Stimulated activated effector memory CD8-positive, alpha-beta T cell treated with anti-CD3 and anti-CD28 coated beads, Interleukin-12 subunit alpha, Interleukin-12 subunit beta, amount 100 ng/mL, for 72 hours (primary cell): ENCODE measurements around the gene KCNA2.

Source experiments
- ATAC-seq: fragments of 150-1000 bp; cut with Tn5 transposase; 2 replicates; pipeline ENCODE4 v1.10.0; 2021
- DNase-seq, 2 donors: peaks; one replicate each; pipeline ENCODE4 v3.0.0; 2021 to 2022; ENCODE audit warnings: low spot score in 2 of 2
- H3K27ac Mint-ChIP-seq: one replicate; pipeline ENCODE4 v1.8.0; 2022; ENCODE audit warnings: mild to moderate bottlenecking, mixed read lengths
- H3K36me3 Mint-ChIP-seq: one replicate; pipeline ENCODE4 v1.8.0; 2022; ENCODE audit warnings: mild to moderate bottlenecking, mixed read lengths
- H3K4me1 Mint-ChIP-seq: one replicate; pipeline ENCODE4 v1.8.0; 2022; ENCODE audit warnings: mixed read lengths
- H3K4me3 Mint-ChIP-seq: one replicate; pipeline ENCODE4 v1.8.0; 2022; ENCODE audit warnings: mild to moderate bottlenecking, mixed read lengths
- H3K9me3 Mint-ChIP-seq: one replicate; pipeline ENCODE4 v1.8.0; 2022; ENCODE audit warnings: mixed read lengths

Gene KCNA2

DNA sequence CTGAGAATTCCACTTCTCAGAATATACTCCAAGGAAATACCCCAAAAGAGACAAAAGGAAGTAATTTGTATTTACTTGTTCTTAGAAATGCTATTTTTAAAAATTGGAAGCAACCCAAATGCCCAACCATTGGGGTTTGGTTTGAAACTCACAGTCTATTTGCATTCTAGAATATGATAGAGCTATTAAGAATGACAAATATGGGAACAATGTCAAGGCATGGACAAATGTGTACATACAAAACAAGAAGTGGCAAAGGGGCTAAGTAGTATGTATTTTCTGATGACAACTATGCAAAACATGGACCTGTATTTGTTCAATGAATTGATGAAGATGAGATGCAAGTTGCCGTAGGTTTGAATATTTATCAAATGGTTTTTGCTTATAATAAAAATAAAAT is 32.8 kb downstream of the KCNA2 start:
- Mint-ChIP-seq H3K4me3 (no peak overlapping the region), H3K4me1 (no peaks in the 10 kb centered on the region), H3K27ac (no peak overlapping the region), H3K9me3 (no peaks in the 10 kb centered on the region), H3K36me3 (no peaks in the 10 kb centered on the region)
- DNase-seq (no peak), ATAC-seq (no peak)

DNA sequence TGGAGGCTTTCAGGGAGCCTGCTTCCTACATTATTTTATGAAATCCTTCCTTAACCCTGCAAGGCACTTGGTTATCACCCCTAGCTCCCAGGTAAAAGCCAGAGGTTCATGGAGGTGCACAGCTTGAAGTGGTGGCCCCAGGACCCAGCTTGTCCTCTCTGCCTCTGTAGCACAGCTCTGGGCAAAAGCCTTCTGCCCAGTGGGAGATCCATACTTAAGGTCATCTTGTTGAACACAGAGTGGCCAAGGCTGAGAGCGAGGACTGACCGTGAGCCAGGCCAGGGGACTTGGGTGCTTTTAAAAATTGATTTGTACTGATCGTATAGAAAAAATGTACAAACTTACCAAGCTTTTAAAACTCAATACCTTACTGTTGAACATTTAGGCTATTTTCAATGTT is 33.4 kb downstream of the KCNA2 start:
- Mint-ChIP-seq H3K4me1 (no peaks in the 10 kb centered on the region), H3K9me3 (no peaks in the 10 kb centered on the region), H3K4me3 (no peak overlapping the region), H3K27ac (no peak overlapping the region), H3K36me3 (no peaks in the 10 kb centered on the region)
- ATAC-seq (no peak), DNase-seq (no peak)

DNA sequence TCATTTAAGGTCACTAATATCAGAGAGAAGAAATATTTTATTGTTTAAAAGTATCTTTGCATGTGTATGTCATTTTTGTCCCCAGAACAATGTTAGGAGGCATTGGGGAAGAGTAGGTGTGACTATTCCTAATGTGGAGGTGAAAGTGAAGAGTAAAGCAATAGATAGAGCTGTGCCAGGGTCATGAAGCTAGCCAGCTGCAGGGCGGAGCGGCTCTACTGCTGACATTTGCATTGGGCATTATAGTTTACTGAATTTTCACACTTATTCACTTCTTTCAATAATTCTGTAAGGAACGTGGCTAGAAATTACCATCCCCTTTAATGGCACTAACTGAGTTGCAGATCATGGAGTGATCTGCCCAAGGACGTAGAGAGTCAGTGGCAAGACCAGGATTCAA is 35.3 kb downstream of the KCNA2 start:
- H3K4me3 Mint-ChIP-seq = no peak overlapping the region

DNA sequence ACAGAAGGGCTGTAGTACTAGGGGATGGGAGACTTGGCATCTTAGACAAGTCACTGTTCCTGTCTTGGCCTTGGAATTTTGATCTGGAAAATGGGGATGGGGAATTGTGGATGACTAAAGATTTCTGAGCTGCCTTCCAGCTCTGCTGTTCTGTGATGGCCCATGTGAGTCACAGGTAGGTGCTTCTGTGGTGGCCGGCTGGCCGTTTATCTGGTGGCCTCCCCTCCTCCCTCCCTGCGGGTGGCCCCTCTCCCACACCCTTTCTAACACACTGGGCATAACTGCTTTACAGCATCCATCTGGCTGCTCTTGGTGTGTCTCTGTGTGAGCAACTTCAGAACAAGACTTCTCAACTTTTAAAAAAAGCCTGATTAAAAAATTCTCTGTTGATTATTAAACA is 35.9 kb downstream of the KCNA2 start:
- no peaks in the 10 kb centered on the region for H3K36me3 Mint-ChIP-seq
- H3K4me1 Mint-ChIP-seq = no peaks in the 10 kb centered on the region
- DNase-seq (no peak), ATAC-seq (no peak)
- H3K4me3 Mint-ChIP-seq = no peak overlapping the region
- no peaks in the 10 kb centered on the region for H3K9me3 Mint-ChIP-seq
- no peak overlapping the region for H3K27ac Mint-ChIP-seq

More for the DNA sequence above, 35.3 kb downstream of the KCNA2 start:
- DNase-seq (no peak), ATAC-seq (no peak)
- H3K4me1 Mint-ChIP-seq = no peaks in the 10 kb centered on the region
- H3K9me3 Mint-ChIP-seq = no peaks in the 10 kb centered on the region
- H3K27ac Mint-ChIP-seq = no peak overlapping the region
- no peaks in the 10 kb centered on the region for H3K36me3 Mint-ChIP-seq

DNA sequence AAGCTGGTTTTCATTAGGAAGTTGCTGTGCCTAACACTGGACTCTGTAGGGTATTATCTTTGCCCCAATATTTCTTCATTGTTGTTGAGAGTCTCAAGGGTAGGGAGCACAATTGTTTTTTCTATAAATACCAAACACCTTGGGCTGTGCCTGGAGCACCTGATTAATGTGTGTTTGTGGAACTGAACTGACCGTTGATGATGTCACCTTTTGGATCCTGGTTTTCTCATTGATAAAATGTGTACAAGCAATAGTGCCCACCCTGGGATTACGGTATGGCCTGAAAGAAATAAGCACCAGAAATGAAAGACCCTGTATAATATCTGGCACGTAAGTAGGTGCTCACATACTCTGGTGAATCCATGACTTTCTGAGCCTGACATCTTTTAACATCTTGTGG is 39.3 kb downstream of the KCNA2 start:
- H3K4me3 Mint-ChIP-seq = no peak overlapping the region
- no peak for DNase-seq
- H3K4me1 Mint-ChIP-seq = no peaks in the 10 kb centered on the region
- no peak for ATAC-seq
- no peaks in the 10 kb centered on the region for H3K36me3 Mint-ChIP-seq
- H3K27ac Mint-ChIP-seq = no peak overlapping the region
- H3K9me3 Mint-ChIP-seq = no peaks in the 10 kb centered on the region

DNA sequence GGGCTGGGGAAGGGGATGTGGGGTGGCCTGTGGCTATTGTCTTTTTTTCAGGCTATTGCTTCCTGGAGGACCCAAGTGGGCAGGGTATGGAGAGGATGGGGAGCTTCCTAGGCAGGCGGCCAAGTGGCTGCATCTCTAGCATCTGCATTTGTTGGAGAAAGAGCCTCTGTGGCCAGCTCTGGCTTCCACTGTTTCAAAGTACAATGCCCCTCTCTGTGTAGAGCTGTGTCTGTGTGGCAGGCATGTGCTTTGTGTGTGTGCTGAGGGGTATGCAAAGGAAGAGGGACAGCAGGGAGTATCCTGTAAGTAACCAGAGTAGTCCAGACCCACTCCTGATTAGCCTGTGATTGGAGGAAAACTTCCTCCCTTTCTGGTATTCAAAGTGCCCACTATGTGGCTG is 40.6 kb downstream of the KCNA2 start:
- no peak overlapping the region for H3K27ac Mint-ChIP-seq
- no peak overlapping the region for H3K4me3 Mint-ChIP-seq
- H3K9me3 Mint-ChIP-seq = no peaks in the 10 kb centered on the region
- ATAC-seq (no peak), DNase-seq (no peak)
- no peaks in the 10 kb centered on the region for H3K4me1 Mint-ChIP-seq
- H3K36me3 Mint-ChIP-seq = no peaks in the 10 kb centered on the region

DNA sequence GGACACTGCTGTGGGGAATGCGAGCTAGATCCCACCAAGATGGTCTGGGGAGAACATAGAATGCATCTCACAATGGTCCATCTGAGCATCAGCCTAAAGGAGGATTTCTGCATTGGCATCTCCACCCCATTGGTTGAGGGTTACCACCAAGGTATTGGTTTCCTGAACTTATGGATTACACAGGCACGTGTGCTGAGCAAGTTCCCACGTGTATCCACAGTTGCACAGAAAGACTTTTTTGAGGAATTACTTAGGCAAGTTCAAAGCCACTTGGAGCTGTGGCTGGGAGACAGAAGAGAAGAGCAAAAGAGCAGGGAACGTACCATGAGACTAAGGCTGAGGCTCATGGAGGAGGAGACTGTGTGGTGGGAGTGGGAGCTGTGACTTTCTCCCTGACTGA is 43.1 kb downstream of the KCNA2 start:
- no peaks in the 10 kb centered on the region for H3K36me3 Mint-ChIP-seq

DNA sequence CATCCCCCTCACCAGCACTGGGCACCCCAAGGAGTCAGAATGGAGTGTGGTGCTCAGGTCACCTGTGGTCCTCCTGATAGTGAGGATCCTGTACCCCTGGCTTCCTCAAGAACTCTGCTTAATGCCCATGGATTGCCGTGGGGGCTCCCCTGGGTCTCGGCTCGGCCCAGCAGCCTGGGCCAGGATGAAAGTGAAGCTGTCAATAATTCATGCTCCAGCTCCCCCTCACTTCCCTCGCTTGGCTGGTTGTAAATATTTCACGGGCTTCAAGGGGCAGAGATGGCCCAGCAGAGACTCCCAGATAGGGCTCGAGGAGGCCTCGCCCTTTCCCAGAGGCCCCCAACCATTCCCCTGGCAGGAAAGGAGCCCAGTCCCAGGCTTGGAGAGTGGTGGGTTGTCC is 44.6 kb downstream of the KCNA2 start:
- DNase-seq (no peak), ATAC-seq (no peak)
- no peak overlapping the region for H3K27ac Mint-ChIP-seq
- peaks cover 9% of the 10 kb centered on the region for H3K4me1 Mint-ChIP-seq
- H3K4me3 Mint-ChIP-seq = no peak overlapping the region
- no peaks in the 10 kb centered on the region for H3K9me3 Mint-ChIP-seq
- no peaks in the 10 kb centered on the region for H3K36me3 Mint-ChIP-seq

More for the DNA sequence above, 43.1 kb downstream of the KCNA2 start:
- Mint-ChIP-seq H3K27ac (no peak overlapping the region), H3K4me3 (no peak overlapping the region), H3K4me1 (peaks cover 9% of the 10 kb centered on the region), H3K9me3 (no peaks in the 10 kb centered on the region)
- ATAC-seq (no peak), DNase-seq (no peak)

DNA sequence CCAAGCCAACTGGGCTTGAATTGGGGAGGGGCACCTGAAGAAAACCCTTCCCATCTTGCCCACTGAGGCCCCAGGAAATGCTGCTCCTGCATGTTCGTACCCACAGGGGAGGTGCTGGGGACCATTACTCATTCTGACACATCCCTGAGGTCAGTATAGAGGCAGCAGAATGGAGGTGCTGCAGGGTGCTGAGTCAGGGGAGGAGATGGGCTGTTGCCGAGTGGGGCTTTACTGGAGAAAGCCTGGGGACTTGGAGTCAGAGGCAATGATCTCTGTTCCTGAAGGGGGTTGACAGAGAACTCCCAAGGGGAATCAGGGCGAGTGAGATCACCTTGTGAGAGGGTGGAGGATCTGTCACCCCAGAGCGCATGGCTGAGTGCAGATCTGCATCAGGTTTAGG is 47.0 kb downstream of the KCNA2 start:
- DNase-seq (no peak), ATAC-seq (peak; percentile 76)
- Mint-ChIP-seq H3K4me1 (peaks cover 9% of the 10 kb centered on the region), H3K36me3 (no peaks in the 10 kb centered on the region), H3K4me3 (no peak overlapping the region), H3K9me3 (no peaks in the 10 kb centered on the region), H3K27ac (no peak overlapping the region)

DNA sequence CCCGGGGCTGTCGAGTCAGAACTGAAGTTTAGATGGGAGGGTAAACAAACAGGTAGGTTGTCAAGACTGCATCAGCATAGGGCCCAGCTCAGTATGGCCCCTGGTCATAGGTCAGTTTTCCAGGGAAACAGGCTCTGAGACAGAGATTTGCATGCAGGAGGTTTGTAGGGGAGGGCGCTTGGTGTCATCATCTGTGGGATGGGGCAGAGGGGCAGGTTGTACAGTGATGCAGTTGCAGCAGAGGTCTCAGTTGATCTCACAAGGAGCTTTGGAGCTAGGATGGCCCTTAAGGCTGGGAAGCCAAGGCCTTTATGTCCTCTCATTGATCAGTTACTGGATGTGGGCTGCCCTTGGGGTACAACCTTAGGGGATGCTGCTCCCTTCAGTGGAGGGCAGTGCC is 48.7 kb downstream of the KCNA2 start:
- Mint-ChIP-seq H3K27ac (no peak overlapping the region), H3K36me3 (no peaks in the 10 kb centered on the region), H3K4me1 (peaks cover 9% of the 10 kb centered on the region), H3K9me3 (no peaks in the 10 kb centered on the region), H3K4me3 (no peak overlapping the region)
- ATAC-seq (no peak), DNase-seq (no peak)

DNA sequence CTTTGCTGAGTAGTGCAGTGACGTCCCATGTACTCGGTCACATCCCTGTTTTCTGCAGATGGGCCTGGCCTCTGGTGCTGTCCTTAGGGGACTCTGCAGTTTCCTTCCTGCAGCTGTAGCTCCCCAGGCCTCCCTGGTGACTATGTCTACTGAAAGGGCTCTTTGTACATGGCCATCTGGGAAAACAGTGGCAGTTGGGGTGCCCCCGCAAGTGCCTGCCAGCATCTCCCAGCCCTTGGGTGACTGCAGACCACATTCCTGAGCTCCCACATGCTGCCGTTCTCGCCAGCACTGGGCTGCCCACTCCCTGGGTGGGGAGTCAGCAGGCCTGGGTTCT is 49.7 kb downstream of the KCNA2 start:
- Mint-ChIP-seq H3K4me1 (peaks cover 9% of the 10 kb centered on the region), H3K36me3 (no peaks in the 10 kb centered on the region), H3K9me3 (no peaks in the 10 kb centered on the region), H3K27ac (no peak overlapping the region), H3K4me3 (no peak overlapping the region)
- DNase-seq (no peak), ATAC-seq (no peak)

DNA sequence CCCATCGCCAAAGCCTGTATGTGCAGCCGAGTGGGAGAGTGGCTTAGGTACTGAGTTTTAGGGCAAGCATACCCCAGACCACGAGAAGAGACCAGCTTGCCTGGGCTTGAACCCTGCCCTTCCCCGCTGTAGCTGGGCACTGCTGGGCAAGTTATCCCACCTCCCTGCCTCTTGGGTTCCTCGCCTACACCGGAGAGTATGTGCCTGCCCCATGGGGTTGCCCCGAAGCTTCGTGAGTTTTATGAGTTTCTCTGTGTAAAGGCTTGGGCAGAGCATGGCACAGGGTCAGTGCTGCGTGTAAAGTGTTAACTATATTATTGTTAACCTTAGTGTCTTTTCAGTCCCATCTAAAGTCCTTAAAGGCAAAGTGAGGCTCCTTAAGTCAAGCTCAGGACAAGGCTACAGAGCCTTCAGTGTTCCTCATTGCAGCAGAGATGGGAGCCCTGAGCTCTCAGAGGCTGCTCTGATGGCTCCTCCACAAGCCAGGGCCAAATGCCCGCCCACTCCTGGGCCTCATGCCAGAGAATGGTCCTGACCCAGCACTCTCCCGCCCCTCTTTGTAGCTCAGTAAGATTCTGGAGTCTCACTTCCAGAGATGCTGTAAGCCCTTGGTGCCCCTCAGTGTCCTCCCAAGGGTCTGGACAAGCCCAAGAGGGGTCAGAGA is 50.2 kb downstream of the KCNA2 start:
- peaks cover 9% of the 10 kb centered on the region for H3K4me1 Mint-ChIP-seq
- no peak overlapping the region for H3K27ac Mint-ChIP-seq
- H3K9me3 Mint-ChIP-seq = no peaks in the 10 kb centered on the region
- H3K36me3 Mint-ChIP-seq = no peaks in the 10 kb centered on the region
- H3K4me3 Mint-ChIP-seq = peak overlapping the region; percentile 17
- no peak for ATAC-seq
- DNase-seq = no peak

DNA sequence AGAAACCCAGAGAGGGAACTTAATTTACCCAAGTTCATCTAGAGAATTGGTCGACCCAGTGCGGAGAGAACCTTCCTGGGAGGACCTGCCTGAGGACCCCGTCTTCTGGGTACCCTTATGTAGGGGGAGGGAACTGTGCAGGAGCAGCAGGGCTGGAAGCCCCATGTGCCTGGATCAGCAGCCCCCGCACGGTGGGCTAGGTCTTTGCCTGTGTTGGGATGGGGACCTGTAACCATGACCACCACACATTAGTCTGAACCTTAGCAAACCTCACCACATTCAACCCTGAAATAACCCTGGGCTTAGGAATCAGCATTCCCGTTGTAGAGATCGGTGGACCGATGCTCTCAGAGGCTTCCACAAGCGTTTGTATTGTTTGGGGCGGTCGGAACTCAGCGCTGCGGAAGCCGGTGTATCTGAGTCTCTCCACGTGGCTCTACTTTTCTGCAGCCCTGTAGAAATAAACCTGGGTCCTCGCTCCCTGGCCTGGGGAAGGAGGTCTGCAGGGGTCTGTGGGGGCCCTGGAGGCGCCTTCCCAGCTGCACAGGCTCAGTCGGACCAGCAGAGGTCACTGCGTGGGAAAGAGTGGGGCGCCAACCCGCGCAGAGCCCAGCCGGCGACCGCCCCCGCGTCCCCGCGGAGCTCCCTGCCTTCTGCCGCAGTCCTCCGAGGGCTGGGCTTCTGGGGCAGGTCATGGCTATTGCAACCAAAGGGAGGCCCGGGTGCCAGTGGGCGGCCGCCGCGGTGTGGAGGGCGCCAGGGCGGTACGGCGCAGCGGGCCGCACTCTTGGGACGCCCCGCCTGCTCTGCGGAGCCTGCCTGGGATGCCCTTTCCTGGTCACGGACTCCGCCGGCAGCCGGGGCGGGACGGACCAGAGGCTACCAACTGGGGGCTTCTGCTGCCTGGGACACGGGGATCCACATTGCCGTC is 51.0 kb downstream of the KCNA2 start:
- DNase-seq (peak; percentile 50 to 78), ATAC-seq (peak; percentile 80)
- Mint-ChIP-seq H3K9me3 (no peaks in the 10 kb centered on the region), H3K27ac (no peak overlapping the region), H3K36me3 (no peaks in the 10 kb centered on the region), H3K4me1 (peaks cover 9% of the 10 kb centered on the region), H3K4me3 (peak overlapping the region; percentile 17)

DNA sequence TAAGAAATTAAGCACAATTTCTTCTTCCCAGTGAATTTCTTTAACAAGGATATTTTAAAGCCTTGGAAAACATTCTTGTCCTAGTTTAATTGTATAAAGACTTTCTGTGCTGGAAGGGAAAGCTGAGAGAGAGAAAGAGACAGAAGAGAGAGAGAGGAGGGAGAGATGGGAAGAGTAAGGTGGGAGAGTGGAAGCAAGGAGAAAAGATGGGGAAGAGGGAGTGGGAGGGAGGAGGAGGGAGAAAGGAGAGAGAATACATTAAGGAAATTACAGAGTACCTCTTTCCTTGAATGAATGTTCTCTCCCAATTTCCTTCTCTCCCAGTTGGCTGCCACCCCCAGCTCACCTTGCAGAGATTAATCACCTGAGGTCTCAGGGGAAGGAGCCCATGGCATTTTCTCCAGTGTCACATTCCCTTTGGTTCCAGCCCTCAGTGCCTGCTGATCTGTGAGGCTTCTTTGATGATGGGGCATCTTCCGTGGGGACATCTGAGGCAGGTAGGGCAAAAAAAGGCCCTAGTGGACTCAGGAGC is 54.8 kb downstream of the KCNA2 start:
- no peak for DNase-seq
- Mint-ChIP-seq H3K4me3 (no peak overlapping the region), H3K27ac (no peak overlapping the region), H3K9me3 (no peaks in the 10 kb centered on the region), H3K4me1 (no peaks in the 10 kb centered on the region), H3K36me3 (no peaks in the 10 kb centered on the region)
- ATAC-seq = no peak

DNA sequence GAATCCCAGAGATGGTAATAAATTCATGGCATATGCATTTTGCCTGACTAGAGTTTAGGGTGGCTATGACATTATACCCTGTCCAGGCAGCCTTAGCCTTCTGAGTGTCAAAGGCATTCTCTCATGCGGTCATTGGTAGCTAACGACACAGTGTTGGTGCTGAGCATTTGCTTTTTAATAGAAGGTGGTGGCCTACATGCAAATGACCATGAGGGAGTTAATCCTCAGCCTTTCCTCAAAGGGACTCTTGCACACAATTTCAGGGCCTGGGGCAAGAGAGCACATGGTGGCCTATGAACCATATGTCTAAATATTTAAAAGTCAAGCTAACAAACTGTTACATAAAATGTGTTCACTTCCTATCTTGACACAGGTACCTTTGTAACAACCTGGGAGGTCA is 56.3 kb downstream of the KCNA2 start:
- no peak for ATAC-seq
- no peak overlapping the region for H3K4me3 Mint-ChIP-seq

DNA sequence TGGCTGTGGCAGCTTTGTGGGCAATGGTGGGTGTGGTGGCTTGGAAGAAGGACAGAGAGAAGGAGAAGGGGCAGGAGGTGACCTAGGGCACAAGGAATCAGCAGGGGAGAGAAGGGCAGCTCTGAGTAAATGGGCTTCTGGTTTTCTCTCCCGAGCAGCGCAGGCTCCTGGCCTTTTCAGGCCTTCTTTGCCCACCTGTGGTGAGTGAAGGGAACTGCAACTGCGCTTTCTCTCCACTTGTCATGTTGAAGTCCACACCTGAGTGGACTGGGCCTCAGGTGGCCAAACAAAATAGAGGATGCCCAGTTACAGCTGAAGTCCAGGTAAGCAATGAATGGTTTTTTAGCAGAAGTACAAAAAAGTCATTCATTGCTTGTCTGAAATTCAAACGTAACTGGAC is 57.8 kb downstream of the KCNA2 start:
- no peak for DNase-seq
- H3K4me1 Mint-ChIP-seq = no peaks in the 10 kb centered on the region
- peak; percentile 34 for ATAC-seq
- no peaks in the 10 kb centered on the region for H3K36me3 Mint-ChIP-seq
- H3K4me3 Mint-ChIP-seq = no peak overlapping the region
- no peak overlapping the region for H3K27ac Mint-ChIP-seq
- H3K9me3 Mint-ChIP-seq = no peaks in the 10 kb centered on the region

More for the DNA sequence above, 56.3 kb downstream of the KCNA2 start:
- no peaks in the 10 kb centered on the region for H3K4me1 Mint-ChIP-seq
- no peaks in the 10 kb centered on the region for H3K9me3 Mint-ChIP-seq
- no peak for DNase-seq
- no peak overlapping the region for H3K27ac Mint-ChIP-seq
- H3K36me3 Mint-ChIP-seq = no peaks in the 10 kb centered on the region
